ENCODE measurements around the gene CCDC122. TPM values are rescaled to one million over a fixed set of nuclear protein-coding genes. Genes with fewer than 3 reads are reported as not detected.

CCDC122 gene
- total and polyA plus RNA-seq, 2 donors (not counting 3 experiments of a cell fraction or from before 2014, with no cell fraction given), result 0.57 to 7.5 TPM

- no TSS peak for BruUV-seq (replicated peaks)
- FAIRE-seq (no peak), DNase-seq (ENCODE audit: low read depth, low spot score) (no peak)
- H3K4me2 ChIP-seq (ENCODE audit: insufficient read depth, low read length), result no peak overlapping the region
- H3K27me3 ChIP-seq (ENCODE audit: control insufficient read depth in 2 of 2, insufficient read depth in 2 of 2, low read length in 2 of 2), result no peaks in the 10 kb centered on the region
- TF ChIP-seq POLR2AphosphoS5 (IDR thresholded peaks at IDR 0.05; ENCODE audit: insufficient read depth, low read depth, low read length), result no peak
- TF ChIP-seq GATA2 (IDR thresholded peaks at IDR 0.05; ENCODE audit: insufficient read depth, insufficient read length, low read depth, low read length), result no peak
- TF ChIP-seq MAX (IDR thresholded peaks at IDR 0.05; ENCODE audit: insufficient read depth, insufficient read length), result no peak
- no peak for TF ChIP-seq MYC (IDR thresholded peaks at IDR 0.05; ENCODE audit: low read depth, low read length)
- no peak for TF ChIP-seq CTCF (IDR thresholded peaks at IDR 0.05; ENCODE audit: extremely low read depth in 1 of 2, insufficient read depth in 1 of 2, low read depth in 1 of 2, low read length in 2 of 2)
- TF ChIP-seq FOS (IDR thresholded peaks at IDR 0.05; ENCODE audit: borderline replicate concordance, insufficient read depth, low read length), result no peak
- TF ChIP-seq POLR2A (IDR thresholded peaks at IDR 0.05; ENCODE audit: low read depth, low read length), result no peak
- no peak for TF ChIP-seq JUN (IDR thresholded peaks at IDR 0.05; ENCODE audit: borderline replicate concordance, insufficient read depth, insufficient read length, low read depth)
- no peak for TF ChIP-seq EZH2 (IDR thresholded peaks at IDR 0.05; ENCODE audit: borderline replicate concordance, low read depth, low read length, severe bottlenecking)
- H3K79me2 ChIP-seq (ENCODE audit: control insufficient read depth, insufficient read depth, low read length), result no peaks in the 10 kb centered on the region
- H3K4me3 ChIP-seq (replicated peaks in 1 of 3; ENCODE audit: insufficient read depth in 1 of 3, low read depth in 1 of 3, low read length in 3 of 3), result no peak overlapping the region
- dilution Hi-C loops (cut with MboI; ENCODE audit: extremely low pct_ligation_motif_present, low sequenced_read_pairs) (no loop called here), intact Hi-C loops (cut with micrococcal nuclease) (no loop called here)
- H4K20me1 ChIP-seq (replicated peaks; ENCODE audit: control insufficient read depth, extremely low read depth, insufficient read depth, low read length), result no peaks in the 10 kb centered on the region
- no peaks in the 10 kb centered on the region for H3K9me1 ChIP-seq (replicated peaks; ENCODE audit: control insufficient read depth, extremely low read depth, insufficient read depth, low read length)
- H3K9ac ChIP-seq (replicated peaks; ENCODE audit: extremely low read depth, insufficient read depth, low read length), result no peak overlapping the region
- no peaks in the 10 kb centered on the region for H3K36me3 ChIP-seq (ENCODE audit: control insufficient read depth in 2 of 2, extremely low read depth in 1 of 2, insufficient read depth in 2 of 2, low read length in 2 of 2)
- peaks cover 25% of the 10 kb centered on the region for H3K4me1 ChIP-seq (ENCODE audit: control insufficient read depth, extremely low read depth, insufficient read depth, low read length)
- peaks cover 2% of the 10 kb centered on the region for H3K9me3 ChIP-seq (replicated peaks; ENCODE audit: control insufficient read depth, insufficient read depth, low read length)
- H2AFZ ChIP-seq (ENCODE audit: low read depth, low read length), result no peak overlapping the region
- ChIA-PET POLR2A (no interaction called here), CTCF (no interaction called here)
- no peak overlapping the region for H3K27ac ChIP-seq (ENCODE audit: insufficient read depth, low read depth, low read length)
Measured at GRCh38 chr13:43850873-43851272, 28.7 kb downstream of the CCDC122 start.

Measured in endothelial cell of umbilical vein (primary cell).